HG03354 (cell line): ENCODE data around the gene ASB18.

Experiments used
- ATAC-seq: cut with Tn5 transposase; IDR thresholded peaks from one replicate; pipeline ENCODE4 v1.9.1; 2021; ENCODE audit warnings: mild to moderate bottlenecking; ENCODE audit not compliant: unreplicated experiment, poor library complexity, severe bottlenecking

ASB18 gene

DNA sequence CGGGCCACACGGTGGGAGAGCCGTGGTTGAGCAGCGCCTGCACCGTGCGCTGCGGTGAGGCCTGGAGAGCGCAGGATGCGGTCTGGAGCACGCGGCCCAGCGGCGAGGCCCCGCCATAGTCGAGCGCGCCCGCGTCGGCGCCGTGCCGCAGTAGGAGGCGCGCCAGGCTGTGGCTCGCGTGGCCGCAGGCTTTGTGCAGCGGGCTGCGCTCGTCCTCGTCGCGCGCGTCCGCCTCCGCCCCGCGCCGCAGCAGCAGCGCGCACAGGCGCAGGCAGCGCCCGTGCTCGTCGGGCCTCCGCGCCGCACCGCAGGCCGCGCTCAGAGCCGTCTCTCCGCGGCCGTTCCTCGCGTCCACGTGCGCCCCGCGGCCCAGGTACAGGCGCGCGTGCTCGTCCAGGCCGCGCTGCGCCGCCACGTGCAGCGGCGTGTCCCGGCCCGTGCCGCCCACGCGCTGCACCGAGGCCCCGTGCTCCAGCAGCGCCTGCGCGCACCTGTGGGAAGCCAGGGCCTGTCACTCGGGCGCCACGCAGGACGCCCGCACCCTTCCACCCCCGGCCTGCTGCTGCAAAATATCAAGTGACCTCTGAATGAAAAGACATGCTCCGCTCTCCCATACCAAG lies 49.7 kb downstream of the ASB18 start:
- ATAC-seq, result no peak

DNA sequence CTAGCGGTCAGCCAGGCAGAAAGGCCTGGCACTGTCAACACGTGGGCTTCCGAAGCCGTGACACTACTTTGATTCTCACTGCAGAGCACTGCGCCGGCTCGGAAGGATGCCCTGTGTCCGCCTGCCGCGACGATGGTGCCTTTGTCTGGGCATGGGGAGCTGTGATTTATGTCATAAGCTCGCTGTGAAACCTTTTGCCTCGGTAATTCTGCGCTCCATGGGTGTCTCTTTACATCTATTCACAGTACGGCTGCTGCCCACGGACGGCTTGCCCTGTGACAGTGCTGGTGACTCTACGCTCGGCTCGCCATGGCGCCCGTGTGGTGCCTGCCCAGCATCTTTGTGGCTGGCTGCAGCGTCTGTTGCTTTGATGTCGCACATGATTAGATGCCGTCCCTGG lies 52.9 kb downstream of the ASB18 start:
- no peak for ATAC-seq

DNA sequence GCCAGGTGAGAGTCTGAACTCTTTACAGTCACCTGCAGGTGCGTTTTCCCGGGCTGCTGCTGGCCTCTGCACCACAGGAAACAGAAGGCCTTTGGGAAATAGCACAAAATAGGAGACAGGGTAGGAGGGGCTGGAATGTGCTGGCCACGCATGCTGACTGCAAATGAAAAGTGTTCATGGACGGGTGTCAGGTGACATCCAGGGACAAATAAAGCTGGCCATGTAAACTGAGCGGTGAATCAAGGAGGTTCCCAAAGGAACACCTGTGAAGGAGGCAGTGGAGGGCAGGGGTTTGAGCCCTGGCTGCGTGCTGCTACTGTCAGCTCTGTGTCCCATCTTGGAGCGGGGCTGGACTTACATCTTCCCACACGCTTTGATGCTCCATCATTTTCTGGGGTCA lies 53.7 kb downstream of the ASB18 start:
- ATAC-seq, result no peak

GRCh38 chr2:236209996-236210395 lies 54.2 kb downstream of the ASB18 start:
- no peak for ATAC-seq

- ATAC-seq, result no peak
Observed at GRCh38 chr2:236209535-236209934, 54.7 kb downstream of the ASB18 start.

GRCh38 chr2:236208019-236208926 lies 55.9 kb downstream of the ASB18 start:
- no peak for ATAC-seq

GRCh38 chr2:236207472-236207871 lies 56.7 kb downstream of the ASB18 start:
- ATAC-seq, result no peak

DNA sequence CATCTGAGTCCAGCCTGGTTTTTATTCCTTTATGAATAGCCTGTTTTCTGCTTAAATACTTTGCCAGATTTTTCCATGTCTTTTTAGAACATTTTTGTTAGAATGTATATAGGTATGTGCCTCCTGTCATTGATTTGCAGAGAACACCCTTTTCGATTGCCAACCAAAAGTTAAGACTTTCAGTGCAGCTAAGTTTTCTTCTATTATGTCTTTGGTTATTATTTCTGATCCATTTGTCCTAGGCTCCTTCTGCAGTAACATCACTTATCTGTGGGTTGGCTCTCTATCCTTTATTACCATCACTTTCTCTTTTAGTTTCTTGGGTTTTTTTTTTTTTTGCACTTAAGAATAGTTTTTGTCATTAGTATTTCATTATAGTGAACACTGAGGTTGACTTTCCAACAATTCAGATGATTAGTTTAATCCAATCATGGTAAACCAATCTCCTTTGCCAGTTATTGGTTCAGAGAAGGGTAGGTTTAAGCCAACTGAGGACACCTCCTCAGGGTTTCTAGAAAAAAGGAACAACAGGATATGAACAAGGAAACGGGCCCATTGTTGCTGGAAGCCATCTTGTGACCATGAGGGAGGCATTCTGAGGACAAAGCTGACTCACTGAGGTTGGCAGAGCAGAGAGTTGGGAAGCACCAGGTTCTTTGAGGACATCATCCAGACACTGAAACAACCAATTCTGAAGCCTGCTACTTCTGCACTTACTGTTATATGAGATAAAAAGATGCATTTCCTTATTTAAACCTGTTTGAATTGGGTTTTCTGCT lies 58.1 kb downstream of the ASB18 start:
- ATAC-seq, result no peak

GRCh38 chr2:236204953-236205352 lies 59.3 kb downstream of the ASB18 start:
- ATAC-seq, result no peak

DNA sequence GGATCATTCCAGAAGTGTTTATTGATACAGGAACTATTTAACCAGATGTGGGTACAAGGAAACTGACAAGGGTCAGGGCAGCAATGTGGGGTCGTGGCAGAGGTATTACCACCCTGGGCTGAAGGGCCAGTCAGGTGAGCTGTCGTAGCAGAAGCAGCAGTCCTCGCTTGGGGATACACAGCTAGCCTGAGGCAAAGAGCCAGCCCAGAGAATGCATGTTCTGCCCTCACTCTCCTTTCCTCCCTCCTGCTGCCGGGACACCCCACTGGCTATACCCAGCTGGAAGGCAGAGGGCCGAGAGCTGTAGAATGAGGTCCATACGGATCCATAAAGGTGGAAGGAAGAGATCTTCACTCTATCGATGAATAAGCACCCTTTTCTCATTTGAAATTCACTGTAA lies 63.8 kb downstream of the ASB18 start:
- ATAC-seq, result no peak

GRCh38 chr2:236196366-236196765 lies 67.8 kb downstream of the ASB18 start:
- no peak for ATAC-seq

GRCh38 chr2:236195726-236196125 lies 68.5 kb downstream of the ASB18 start:
- ATAC-seq, result no peak

DNA sequence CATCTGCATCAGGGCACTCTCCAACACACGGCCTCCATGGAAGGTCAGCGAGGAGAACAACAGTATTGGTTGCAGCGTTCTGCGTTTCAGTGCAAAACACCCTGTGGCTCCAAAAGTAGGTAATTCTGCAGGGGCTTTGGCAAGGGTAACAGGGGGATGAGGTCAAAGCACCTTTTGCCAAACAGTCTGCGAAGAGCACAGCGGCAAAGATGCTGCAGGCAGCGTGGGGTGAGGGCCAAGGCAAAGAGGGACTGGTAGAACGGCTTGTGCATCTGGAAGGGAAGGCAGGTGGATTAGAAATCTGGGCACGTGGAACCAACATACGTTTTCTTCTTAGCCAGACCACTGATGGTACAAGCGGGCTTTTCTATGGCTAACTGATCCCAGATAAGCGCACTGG lies 69.4 kb downstream of the ASB18 start:
- ATAC-seq, result no peak

- ATAC-seq, result no peak
Observed at GRCh38 chr2:236193026-236193425, 71.2 kb downstream of the ASB18 start.

GRCh38 chr2:236190674-236191073 lies 73.5 kb downstream of the ASB18 start:
- no peak for ATAC-seq

GRCh38 chr2:236184701-236185100 lies 79.5 kb downstream of the ASB18 start:
- ATAC-seq, result no peak

DNA sequence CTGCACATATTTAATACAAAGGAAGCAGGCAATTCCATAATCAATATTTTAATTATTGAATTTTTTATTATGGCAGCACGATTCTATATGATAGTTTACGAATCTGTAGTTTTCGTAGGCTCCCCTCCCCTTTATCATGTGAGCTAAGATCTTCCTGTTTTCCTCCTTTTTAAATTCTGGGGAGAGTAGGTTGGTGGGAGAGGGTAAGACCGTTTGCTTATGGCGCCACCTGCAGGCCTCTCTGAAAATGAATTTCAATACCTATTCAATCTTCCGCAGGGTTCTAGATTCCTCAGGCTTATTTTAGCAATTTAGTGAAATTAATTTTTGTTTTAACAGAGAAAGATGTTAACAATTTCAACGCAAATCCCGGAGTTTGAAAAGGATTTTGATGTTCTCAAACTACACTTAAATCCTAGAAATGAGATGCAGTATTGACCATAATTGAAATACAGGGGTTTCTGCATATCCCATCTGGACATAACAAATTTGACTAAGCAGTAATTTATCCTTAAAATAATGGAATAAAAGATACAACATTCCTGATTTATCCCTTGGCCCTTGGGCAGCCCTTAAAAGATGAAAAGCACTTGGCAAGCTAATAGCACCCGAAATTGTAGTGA lies 83.3 kb downstream of the ASB18 start:
- no peak for ATAC-seq

DNA sequence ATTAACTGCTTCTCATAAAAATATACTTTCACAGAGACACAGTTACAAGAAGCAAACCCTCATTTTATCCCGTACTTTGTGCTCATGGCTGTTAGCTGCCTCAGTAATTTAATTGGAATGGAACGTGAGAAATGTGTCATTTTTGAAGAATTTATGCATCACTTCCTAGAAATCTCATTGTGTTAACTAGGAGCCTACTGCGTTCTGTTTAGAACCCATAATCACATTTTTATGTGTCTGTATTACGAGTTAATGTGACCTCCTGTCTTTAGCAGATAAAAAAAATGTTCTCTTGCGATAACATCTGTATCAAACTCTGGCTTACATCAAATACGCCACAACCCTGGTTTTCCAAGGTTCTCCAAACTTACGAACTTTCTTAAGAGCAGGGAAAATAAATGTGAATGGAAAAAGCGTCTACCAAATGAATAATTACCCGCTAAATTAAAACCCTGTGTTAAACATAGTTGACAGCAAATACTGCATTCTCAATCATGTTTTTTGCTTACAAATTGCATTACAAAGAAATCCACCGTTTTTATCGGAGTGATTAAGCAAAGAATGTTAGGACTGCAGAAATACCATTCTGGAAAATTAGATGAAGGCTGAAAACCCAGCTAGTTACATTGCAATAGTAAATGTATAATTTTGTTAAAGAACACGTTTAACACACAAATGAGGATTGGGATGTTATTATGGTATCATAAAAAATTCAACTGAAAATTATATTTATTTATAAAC lies 84.0 kb downstream of the ASB18 start:
- ATAC-seq, result no peak

DNA sequence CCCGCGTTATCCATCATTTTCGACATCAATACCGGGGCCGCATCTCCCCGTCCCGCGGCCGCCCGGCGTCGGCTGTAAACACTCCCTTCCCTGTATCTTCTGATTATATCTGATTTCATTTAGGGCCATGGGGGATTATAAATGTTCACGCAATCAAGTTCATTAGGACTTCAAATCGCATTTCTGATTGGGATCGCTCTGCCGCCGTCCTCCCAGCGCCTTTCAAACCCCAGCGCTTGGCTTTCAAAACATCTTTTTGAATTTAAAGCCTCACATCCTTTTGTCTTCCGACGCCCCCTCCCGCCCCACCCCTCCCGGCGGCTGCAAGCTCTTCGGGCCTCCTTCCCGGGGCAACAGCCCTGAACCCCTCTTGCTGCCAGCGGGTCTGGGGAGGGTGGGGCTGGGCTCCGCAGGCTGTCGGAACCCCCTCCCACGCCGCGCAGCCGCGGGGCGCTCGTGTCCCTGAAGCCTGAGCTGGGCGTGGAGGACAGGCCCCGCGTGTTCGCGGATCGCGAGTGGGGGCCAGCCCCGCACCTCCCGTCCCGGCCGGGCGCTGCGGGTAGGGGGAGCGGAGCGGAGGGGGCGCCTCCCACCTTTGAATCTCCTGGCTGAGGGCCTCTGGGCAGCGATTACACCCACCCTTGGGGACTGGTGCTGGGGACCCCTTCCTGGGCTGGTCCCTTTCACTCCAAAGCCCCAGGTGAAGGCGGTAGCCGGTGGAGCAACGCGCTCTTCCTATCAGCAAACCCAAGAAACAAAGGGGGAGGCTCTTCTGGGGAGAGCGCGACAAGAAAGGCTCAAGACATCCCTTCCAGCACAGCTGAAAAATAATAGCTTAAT lies 84.8 kb downstream of the ASB18 start:
- no peak for ATAC-seq
